Measurements from ENCODE around the gene RRBP1.

The RRBP1 gene, protein sequence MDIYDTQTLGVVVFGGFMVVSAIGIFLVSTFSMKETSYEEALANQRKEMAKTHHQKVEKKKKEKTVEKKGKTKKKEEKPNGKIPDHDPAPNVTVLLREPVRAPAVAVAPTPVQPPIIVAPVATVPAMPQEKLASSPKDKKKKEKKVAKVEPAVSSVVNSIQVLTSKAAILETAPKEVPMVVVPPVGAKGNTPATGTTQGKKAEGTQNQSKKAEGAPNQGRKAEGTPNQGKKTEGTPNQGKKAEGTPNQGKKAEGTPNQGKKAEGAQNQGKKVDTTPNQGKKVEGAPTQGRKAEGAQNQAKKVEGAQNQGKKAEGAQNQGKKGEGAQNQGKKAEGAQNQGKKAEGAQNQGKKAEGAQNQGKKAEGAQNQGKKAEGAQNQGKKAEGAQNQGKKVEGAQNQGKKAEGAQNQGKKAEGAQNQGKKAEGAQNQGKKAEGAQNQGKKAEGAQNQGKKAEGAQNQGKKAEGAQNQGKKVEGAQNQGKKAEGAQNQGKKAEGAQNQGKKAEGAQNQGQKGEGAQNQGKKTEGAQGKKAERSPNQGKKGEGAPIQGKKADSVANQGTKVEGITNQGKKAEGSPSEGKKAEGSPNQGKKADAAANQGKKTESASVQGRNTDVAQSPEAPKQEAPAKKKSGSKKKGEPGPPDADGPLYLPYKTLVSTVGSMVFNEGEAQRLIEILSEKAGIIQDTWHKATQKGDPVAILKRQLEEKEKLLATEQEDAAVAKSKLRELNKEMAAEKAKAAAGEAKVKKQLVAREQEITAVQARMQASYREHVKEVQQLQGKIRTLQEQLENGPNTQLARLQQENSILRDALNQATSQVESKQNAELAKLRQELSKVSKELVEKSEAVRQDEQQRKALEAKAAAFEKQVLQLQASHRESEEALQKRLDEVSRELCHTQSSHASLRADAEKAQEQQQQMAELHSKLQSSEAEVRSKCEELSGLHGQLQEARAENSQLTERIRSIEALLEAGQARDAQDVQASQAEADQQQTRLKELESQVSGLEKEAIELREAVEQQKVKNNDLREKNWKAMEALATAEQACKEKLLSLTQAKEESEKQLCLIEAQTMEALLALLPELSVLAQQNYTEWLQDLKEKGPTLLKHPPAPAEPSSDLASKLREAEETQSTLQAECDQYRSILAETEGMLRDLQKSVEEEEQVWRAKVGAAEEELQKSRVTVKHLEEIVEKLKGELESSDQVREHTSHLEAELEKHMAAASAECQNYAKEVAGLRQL (N-terminal part only)

GRCh38 chr20:17682103-17682888 lies at the start of gene RRBP1:
Gene RRBP1, minus strand, starts transcription at chr20:17682242. Its CDS starts 21,735 bp downstream, at chr20:17660507.
- peak; percentile 98 for DNase-seq

GRCh38 chr20:17731233-17731632 lies 49.2 kb upstream of the RRBP1 start:
- DNase-seq = no peak

DNA sequence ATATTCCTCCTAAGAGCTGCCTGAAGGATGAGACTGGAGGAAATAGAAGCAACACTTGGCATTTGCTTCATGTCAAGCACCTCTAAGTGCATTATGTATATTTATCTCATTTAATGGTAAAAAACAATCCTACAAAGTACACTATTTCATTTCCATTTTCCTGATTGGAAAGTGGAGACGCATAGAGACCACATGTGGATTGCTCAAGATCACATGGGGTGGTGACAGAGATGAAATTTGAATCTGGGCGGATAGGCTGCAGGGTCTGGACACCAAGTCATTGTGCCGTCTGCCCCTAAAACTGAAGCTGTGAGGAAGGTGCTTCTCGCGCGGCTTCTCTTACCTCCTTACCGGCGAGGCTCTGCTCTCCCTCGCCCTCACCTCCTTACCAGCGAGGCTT lies 48.0 kb upstream of the RRBP1 start:
- DNase-seq = no peak

- no peak for DNase-seq
Observed at GRCh38 chr20:17728074-17728473, 46.0 kb upstream of the RRBP1 start.

- DNase-seq = no peak
Observed at GRCh38 chr20:17727351-17727750, 45.3 kb upstream of the RRBP1 start.

- DNase-seq = no peak
Observed at GRCh38 chr20:17726902-17727301, 44.9 kb upstream of the RRBP1 start.

GRCh38 chr20:17725094-17725835 lies 43.2 kb upstream of the RRBP1 start:
- DNase-seq = peak; percentile 61

GRCh38 chr20:17723301-17723691 lies 41.3 kb upstream of the RRBP1 start:
- DNase-seq = no peak

- DNase-seq = no peak
Observed at GRCh38 chr20:17722493-17723300, 40.7 kb upstream of the RRBP1 start.

DNA sequence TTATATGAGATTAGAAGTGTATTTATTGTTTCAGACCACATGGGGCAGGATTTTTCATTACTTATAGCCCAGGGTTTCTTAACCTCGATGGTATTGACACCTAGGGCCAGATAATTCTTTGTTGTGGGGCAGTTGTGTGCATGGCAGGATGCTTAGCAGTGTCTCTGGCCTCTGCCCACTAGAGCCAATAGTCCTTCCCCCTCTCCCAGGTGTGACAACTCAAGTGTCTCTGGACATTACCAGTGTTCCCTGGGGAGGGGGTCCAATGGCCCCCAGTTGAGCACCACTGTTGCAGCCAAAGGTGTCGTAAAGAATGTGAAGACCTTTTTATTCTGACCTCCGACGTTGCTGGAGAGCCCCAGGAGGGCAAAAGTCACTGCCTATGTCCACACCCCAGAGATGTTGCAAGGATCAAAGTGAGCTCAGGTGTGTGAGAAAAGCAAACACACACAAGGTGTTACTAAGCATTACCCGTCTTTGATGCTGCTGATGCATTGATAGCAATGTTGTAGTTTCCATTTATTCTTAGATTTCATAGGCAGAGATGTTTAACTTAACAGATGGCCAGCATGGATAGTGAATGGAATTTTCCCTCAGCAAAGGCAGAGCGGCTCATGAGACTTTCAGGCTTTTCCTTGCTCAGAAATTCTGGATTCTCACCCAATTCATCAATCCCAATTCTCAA lies 39.9 kb upstream of the RRBP1 start:
- DNase-seq = peak; percentile 20

- DNase-seq = no peak
Observed at GRCh38 chr20:17720755-17721154, 38.7 kb upstream of the RRBP1 start.

- no peak for DNase-seq
Observed at GRCh38 chr20:17716331-17716730, 34.3 kb upstream of the RRBP1 start.

- no peak for DNase-seq
Observed at GRCh38 chr20:17715075-17715474, 33.0 kb upstream of the RRBP1 start.

- no peak for DNase-seq
Observed at GRCh38 chr20:17714597-17714996, 32.6 kb upstream of the RRBP1 start.

- DNase-seq = no peak
Observed at GRCh38 chr20:17712708-17713107, 30.7 kb upstream of the RRBP1 start.

- no peak for DNase-seq
Observed at GRCh38 chr20:17712201-17712600, 30.2 kb upstream of the RRBP1 start.

DNA sequence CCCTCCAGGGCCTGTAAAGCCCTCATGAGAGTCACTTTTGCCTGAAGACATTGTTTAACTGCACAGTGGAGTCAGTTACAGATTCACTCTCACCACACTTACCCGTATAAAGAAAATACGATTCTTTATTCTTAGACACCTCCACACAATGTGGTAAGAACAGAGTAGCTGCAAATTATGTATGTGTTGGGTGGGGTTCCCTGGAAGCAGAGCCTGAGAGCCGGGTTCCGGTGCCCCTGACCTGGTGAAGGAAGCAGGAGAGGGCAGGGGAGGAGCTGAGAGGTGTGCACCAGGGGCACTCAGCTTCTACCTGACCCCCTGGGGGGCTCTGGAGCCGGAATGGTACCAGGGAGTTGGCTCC lies 29.2 kb upstream of the RRBP1 start:
- no peak for DNase-seq

DNA sequence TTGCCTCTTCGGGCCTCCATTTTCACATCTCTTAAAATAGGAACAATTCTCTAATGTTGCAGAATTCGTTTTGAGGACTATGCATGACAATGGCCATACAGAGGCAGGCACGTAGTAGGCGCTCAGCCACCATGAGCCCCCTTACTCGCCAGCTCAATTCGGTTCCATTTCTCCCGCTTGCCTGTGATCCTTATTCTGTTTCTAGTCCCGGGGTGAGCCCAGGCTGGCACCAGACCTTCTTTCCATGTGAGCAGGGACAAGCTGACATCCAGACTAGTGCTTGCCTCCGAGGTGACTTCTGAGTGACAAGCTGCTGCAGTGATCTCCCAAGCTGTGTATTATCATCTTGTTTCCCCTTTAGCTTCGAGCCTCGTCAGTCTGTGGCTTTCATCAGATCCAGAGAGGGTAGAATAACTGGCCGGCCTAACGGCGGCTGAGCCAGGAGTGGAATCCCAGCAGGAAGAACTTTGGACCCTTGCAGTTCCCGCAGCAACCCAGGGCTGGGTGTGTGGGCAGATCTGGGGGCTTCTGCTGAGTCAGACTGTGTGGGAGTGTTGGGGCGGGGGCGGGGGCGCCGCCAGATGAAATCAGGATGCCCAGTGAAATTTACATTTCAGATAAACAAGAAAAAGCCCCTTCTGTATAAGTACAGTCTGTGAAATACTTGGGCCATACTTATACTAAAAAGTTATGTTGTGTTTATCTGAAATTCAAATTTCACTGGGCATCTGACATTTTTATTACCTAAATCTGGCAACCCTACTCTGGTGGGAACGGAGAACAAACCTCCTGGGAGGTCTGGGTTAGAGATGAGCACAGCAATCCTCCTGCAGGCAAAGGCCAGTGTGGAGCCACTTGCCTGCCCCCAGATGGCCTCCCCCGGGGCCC lies 28.6 kb upstream of the RRBP1 start:
- DNase-seq = no peak

Measured in NCI-H82 (cell line).